Femur (tissue), 1 donor: ENCODE measurements around the gene XCL2.
"Not testable (repeated sequence)": the region's sequence is repeated elsewhere in the genome, so short reads cannot be mapped to it uniquely, and the experiment has no call there.

Experiments used
- DNase-seq: peaks from one replicate; pipeline ENCODE4 v3.0.0-alpha.2; 2017

XCL2 gene

DNA sequence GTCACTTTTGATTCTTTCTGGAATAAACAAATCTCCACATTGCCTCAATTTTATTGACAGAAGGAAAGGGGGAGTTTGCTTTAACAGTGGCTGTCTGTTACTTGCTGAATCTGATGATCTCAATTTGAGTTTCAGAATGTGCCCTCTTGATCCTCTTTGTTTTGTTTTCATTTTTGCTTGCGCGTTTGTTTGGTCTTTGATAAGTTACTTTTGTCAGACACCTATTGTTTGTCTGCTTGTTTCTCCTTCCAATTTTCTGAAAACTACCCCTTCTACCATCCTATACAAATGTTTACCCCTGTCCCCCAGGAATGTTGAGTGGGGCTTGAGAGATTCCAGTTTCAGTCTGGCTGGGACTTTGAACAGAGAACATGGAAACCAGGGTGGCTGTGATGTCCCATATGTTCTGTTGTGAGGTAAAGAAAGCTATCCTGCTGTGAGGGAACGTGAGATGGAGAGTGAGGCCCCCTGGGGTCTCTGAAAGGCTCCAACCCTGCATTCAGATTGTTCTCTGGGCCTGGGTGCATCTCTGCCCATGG, 11.8 kb upstream of the XCL2 start:
- no peak for DNase-seq

DNA sequence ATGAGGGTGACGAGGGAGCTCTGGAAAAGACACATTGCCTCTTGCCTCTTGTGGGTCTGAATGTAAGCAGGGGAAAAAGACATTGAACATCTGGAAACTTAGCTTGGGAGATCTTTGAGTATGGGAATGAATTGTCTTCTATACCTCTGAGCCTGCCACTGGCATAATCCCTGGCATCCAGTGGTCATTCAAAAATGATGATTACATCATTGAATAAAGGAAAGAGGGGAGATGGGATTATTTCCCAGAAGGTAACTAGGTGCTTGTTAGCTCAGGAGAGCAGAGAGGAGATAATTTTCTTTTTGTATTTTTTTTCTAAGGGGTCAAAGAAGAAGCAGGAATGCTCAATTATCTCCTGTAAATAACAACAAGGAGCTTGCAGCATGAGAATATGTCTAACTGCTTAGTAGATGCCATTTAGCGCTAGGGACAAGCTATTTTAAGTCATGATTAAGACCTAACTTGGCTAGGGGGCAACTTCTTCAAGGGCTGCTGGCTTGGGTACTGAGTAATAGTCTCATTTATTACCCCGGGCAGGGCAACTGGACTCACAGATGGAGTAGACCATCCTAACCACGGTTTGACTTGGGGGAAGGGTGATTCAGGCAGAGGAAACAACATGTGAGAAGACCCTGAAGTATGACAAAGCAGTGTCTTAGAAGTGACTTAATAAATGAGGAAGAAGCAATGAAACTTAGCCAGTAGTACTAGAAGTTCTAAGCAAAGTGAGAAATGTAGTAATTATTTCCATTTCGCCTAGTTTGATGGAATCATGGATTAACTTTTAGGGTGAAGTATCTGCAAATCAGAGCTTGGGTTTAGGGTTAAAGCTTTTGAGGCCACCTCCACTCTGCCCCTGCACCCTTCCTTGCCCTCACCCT, 11.0 kb upstream of the XCL2 start:
- DNase-seq: no peak

DNA sequence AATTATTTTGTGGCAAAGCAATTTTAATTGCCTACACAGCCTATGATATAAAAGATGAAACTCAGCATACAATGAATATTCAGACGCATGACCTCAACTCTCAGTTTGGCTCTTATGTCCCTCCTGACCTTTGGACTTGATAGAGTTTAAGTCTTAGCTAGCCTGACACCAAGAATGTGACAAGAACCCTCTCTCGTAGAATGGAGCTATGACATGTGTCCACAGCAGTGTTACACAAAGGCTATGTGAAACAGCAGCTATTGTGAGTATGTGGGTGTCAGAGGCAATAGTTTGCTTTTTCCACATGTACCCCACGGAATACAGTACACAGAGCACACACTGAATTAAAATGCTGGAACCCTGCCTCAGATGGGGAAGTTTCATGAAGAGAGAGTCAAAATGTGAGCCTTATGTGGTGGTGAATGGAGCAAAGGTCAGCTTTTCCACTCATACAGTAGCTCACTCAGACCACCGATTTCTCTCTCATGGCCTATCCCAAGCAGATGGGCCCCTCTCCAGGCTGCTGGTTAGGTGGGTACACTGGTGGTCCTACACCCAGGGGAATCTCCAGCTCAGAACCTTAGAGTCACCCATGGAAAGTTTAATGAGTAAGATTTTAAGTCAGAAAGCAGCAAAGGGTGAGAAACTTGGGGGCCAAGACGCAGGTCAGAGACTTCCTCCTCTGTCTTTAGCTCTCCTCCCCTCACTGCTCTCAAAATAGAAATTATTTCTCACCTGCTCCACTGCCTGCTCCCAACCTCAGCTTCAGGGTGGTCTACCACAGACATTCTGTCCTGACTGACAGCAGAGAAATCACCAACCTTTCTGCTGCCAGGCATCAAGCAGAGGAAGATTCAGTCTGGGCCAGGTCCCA, 10.1 kb upstream of the XCL2 start:
- no peak for DNase-seq

DNA sequence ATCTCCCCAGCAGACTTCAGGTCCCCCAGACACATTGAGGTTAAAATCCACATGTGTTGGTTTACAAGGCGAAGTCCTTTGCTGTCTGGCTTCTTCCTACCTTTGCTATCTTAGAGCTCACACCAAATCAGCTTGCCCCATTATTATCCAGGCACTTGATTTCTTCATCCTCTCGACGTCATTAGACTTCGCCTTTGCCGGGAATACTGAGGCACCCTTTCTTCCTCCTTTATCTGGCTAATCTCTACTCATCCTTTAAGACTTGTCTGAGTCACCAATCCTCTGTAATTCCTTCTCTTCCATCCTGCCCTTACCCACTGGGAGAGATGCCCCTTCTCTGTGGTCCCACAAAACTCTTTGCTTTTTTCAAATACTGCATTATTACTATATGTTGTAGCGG, 9.2 kb upstream of the XCL2 start:
- DNase-seq: no peak

DNA sequence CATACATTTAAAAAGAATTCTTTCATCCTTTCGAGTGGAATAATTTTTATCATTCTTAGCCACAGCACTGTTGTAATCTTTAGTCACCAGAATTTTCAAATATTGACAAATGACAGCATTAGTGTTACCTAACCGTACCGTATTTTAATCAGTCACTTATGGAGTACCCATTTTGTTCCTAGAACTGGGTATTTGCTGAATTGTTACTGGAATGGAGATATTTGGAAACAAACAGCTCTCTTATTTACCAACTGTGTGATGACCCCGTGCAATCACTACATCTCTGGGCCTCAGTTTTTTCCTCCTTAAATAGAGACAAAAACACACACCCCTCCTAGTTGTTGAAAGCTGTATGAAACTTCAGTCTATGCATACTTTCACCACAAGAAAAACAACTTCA, 7.9 kb upstream of the XCL2 start:
- DNase-seq: no peak

DNA sequence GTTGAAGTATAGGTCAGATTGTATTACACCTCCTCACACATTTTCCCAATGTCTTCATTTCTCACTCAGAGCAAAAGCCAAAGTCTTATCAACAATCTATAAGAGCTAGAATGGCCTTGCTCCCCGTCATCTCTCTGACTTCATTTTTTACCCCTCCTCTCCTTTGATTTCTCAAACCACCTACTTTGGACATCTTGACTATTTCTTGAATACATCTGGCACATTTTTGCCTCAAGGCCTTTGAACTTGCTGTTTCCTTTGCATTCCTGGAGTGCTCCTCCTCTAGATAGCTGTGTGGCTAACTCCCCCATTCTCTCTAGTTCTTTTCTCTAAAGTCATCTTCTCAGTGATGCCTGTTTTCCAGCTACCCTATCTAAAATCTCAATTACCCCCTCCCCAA, 7.2 kb upstream of the XCL2 start:
- DNase-seq: no peak

DNA sequence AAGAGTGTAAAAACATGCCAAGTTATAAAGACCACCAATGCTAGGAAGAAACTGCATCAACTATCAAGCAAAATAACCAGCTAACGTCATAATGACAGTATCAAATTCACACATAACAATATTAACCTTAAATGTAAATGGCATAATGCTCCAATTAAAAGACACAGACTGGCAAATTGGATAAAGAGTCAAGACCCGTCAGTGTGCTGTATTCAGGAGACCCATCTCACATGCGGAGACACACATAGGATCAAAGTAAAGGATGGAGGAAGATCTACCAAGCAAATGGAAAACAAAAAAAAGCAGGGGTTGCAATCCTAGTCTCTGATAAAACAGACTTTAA, 2.7 kb upstream of the XCL2 start:
- not testable (repeated sequence) for DNase-seq

DNA sequence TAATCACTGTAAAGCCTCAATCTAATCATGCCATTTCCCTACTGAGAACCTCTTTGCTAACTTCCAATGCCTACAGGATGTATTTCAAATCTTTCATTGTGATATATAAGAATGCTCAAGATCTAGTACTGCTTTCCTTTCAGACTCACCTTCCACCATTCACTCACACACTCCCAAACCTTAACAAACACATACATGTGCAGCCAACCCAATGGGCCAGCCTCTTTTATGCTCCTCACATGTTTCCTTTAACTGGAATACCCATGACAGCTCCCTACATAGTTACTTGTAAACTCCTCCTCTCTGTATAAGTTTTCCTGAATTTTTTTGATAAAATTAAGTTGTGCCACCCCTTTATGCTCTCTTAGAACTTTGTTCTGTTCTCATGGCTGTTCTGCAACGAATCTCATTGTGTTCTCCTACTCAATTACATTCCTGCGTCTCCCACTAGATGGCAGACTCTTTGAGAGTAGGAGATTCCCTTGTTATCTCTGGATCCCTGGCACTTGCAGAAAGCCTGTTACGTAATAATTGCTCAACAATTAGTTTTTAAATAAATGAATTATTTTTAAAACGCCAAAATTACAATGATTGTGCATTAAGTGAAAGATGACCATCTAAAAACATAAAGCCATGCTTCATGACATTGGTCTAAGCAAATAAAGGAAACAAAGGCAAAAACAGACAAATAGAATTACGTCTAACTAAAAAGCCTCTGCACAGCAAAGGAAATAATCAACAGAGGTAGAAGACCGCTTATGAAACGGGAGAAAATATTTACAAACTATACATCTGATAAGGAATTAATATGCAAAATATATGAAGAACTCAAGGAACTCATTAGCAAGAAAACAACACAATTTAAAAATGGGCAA, 2.1 kb upstream of the XCL2 start:
- not testable (repeated sequence) for DNase-seq

DNA sequence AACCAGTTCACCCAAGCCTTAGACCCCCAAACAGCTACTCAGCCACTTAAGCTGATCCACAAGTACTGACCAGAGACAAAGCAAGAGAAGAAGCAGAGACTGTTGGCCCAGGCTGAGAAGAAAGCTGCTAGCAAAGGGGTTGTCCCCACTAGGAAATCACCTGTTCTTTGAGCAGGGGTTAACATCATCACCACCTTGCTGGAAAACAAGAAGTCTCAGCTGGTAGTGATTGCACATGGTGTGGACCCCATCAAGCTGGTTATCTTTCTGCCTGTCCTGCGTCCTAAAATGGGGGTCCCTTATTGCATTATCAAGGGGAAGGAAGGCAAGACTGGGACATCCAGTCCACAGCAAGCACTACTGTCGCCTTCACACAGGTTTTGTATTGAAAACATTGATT, 819 bp downstream of the XCL2 start:
- DNase-seq: not testable (repeated sequence)

DNA sequence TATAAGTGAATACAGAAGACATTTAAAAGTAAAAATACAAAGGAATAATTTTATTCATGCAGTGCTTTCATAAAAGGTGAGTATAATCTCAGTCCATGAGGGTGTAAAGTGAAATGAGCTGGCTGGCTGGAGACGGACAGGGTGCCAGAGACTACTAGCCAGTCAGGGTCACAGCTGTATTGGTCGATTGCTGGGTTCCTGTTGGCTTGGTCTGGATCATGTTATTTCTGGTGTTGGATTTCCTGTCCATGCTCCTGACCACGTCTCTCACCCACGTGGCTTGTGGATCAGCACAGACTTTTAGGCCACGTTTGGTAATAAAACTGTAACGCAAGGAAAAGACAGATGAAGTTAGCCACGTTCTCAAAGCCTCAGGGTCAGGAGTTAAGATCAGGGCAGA, 3.0 kb downstream of the XCL2 start:
- not testable (repeated sequence) for DNase-seq

DNA sequence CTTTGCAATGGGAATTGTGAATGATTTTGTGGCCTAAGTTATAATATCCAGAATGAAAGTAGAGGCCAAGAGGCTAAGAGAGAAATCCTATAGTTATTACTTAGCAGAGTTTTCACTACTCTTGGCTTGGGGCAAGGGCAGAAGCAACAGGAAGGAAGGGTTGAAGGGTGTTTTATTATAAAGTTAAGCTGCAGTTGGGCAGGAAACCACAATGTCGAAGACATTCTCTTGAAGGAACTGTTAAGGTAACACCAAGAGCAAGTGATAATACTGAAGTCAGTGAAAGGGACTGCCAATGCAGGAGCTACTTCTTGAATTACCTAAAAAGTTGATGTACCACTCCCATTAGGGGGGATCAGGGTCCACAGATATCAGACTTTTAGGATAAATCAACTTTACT, 8.3 kb downstream of the XCL2 start:
- DNase-seq: no peak

DNA sequence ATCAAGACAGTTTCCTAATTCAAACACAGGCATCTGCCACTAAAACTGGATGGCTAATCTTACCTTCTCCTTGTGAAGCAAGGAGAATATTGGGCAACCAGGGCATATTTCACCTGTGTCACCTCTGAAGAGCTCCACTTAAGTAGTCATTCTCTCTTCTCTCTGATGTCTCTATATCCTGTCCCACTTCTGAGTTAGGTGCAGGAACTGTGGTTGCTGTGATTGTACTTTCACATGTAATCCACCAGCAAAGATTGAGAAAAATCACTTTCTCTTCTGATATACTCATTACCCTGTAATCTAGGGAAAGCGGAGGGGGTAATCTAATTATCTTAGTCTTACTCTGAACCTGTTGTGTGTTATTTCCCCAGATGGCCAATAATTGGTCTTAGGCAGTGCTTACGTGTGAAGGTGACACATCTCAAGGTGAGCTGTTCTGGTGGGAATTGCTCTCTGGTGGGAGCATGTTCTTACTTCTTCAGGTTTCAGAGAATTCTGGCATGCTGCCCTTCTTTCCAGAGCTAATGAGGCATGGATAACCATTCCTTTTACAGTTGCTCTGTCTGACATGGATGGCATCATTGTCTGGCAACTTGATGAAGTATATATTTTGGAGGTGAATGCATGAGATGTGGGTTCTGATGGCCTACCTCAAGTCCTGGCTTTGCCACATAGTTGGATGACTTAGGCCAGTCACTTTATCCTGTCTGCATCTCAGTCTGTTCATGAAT, 12.0 kb downstream of the XCL2 start:
- no peak for DNase-seq

DNA sequence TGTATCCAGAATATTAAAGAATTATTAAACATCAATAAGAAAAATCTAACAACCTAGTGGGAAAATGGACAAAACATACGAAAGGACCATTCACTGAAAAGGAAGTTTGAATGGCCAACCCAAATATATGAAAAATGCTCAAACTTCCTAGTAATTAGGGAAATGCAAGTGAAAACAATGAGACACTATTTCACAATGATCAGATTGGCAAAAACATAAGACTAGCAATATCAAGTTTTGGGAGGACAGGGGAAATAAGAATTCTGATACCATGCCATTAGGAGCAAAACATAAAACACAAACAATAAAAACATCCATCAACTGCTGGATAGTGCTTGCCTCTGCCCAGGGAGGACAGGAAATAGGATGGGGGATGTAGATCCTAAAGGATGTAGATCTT, 14.3 kb downstream of the XCL2 start:
- no peak for DNase-seq

DNA sequence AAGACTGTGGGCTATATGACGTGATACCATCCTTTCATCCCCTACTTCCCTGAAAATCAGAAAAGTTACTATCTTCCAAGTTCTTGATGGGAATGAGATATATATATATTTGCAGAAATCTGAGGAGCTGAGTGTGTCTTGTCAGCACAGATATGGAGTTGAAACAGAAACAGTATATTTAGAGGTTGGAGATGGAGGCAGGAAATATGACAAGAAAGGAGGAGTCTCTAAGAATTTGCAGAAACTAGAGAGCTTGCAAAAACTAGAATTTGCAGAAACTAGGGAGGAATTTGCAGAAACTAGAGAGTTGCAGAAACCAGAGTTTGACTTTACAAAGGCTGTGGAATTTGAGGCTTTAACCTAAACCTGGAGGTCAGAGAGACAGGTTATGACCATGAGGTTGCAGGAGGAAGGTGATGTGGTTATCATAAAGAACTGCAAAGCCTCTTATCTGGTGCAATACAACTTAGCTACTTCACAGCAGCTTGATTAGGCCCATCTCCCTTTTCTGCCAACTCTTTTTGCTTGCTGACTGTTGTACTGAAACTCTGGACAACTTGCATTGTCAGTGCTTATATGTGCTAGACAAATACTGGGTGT, 22.3 kb downstream of the XCL2 start:
- no peak for DNase-seq

DNA sequence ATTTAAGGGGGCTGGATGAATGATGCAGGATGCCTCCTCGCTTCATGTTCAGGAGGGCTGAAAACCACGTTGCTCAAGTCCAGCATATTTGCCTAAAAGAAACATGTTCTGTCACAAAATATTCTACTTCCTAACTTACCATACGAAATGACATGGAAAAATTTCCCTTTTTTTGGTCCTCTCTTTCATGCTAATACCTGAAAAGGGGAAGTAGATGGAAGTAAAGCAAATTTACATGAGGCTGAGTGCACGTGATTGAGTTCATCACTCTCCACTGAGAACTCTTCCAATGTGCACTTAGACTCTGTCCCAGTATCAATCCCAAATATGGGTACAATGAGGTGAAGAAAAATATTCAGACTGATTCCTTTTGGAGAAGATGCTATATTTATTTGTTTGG, 23.0 kb downstream of the XCL2 start:
- no peak for DNase-seq

DNA sequence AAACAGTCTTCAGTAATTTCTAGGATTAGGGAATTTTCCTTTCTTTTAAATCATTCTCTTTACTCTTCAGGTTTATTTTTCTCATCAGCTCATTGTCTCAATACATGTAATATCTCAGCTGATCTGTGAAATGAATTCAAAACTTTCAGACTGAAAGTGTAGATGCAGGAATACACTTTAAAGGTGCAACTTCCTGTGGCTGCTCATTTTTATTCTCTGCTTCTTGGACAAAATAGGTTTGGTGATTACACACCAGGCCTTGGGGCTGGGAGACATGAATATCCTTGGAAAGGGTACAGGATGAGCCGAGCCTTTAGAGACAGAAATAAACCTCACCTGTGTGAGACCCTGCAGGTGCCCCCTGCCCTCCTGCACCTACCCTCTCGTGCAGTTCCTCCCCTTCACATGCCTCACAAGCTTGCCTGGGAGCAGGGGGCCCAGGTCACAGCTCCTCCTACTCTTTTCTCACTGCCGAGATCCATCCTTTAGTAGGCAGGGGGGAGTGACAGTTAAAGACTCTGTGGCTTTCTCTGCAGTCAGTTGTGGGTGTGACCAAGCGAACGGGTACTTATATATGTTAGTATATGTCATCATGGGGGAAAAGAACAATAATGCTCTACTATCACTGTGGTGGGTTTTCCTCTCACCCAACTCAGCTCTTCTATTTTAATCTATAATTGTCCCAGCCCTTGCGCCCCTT, 23.6 kb downstream of the XCL2 start:
- DNase-seq: no peak

DNA sequence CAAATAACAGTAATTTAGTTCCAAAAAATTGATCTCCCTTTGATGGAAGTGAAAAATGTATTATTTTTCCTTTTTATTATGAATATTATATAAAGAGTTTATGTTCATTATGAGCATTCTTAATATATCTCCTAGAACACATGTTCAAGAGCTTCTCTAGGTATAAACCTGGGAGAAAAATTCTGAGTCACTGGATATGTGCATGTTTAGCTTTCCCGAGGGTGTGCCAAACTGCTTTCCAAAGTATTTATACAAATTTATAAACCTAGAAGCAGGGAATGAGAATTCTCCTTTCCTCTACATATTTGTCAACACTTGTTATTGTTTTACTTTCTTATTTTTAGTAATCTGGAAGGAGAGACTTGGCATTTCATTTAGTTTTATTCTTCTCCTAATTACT, 25.0 kb downstream of the XCL2 start:
- DNase-seq: no peak

DNA sequence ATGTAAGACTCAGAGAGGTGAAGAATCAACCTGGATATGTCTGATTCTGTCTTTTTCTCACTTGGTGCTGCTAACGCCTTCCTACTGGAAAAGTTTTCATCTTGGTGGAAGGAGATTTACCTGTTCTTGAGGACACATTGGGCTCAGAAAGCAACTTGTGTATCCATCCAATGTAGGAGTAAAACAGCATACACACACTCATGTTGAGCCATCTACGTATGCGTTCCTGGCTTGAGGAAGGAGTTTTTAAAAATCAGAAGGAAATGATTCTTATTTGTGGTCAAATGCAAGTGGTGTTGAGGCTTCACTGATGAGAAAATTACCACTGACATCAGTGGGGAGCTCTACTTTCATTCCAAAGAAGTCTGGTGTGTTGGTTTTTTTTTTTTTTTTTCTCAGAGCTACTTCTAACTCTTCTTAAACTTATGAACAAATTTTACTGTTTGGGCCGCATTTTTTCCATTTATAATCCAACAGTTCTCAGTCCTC, 25.6 kb downstream of the XCL2 start:
- no peak for DNase-seq

DNA sequence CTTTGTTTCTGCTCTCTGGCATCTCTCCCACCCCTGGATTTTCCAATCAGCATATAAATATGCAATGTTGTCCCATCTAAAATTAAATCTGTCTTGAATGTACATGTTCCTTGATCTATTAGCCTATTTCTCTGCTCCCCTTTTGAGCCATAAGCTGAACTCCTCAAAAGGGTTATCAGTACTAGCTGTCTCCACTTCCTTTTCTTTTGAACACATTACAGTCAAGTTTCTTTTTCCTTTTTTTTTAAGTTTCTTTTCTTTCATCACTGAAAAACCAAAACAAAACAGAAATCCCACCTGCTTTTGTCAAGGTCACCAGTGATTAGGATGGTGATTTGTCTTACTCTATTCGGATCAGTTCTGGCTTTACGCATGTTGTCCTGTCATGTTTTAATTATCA, 29.3 kb downstream of the XCL2 start:
- no peak for DNase-seq

DNA sequence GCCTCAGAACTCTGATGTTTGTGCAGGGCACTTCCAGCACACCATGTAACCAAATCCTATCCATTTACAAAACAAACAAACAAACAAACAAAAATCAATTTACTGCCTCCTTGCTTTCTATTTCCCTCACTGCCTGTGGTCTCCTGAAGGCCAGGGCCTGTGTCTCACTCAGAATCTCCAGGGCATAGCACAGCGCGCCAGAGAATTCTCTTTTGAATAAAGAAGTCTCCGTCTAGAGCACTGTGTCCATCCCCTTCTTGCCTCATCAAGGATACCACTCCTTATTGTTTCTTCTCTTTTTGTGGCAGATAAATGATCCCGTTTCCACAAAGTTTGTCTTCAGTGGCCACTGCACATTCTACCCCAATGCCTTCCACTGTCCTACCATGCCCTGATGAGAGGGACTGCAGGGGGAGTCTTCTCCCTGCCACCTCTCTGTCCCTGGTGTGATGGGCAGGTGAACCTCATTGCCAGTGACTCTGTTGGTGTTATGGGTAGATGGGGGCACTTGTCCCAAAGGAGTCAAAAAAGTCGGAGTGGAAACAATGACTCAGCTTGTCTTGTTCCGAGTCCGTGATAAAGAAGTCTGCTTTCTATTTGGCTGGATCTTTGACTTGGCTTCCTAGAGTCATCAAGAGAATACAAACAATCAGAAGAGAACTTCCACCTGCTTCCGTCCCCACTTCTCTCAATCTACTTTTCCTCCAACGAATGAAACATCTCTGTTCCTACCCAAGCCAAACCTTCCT, 30.0 kb downstream of the XCL2 start:
- DNase-seq: no peak
